Measurements from ENCODE around the gene MAP4K4. TPM values are rescaled to one million over a fixed set of nuclear protein-coding genes. Genes with fewer than 3 reads are reported as not detected.

Gene MAP4K4
- total RNA-seq, 1 experiment from 2014 or later = 41.3 TPM

- DNase-seq (ENCODE audit: low read depth) = no peak
- in situ Hi-C loops (cut with HindIII; ENCODE audit: low pct_unique_long_range_greater_than_20kb, low sequenced_read_pairs) = no loop called here
Observed at GRCh38 chr2:101832114-101832513, 134.6 kb downstream of the MAP4K4 start.

DNA sequence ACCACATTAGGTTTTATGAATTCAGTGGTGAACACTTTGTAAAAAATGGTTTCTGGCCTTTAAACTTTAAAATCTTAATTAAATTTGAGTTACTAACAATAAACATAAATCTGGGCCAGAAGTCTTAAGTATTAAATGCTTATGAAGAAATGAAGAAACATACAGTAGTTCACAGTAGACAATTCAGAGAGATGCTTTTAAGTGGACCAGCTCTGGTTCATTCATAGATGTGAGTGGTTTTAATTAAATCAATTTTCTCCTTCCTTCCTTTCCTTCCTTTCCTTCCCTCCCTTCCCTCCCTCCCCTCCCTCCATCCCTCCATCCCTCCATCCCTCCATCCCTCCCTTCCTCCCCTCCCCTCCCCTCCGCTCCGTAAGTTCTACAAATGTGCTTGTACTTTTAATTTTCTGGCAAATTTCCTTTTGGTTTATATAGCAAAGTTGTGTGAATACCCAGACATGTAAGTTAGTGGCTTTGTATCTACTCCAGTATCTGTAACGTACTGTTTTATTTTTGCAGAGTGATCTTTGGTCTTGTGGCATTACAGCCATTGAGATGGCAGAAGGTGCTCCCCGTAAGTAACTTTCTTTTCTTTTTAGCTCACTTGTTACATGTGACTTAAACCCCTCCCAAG, 136.5 kb downstream of the MAP4K4 start:
- in situ Hi-C loops (cut with HindIII; ENCODE audit: low pct_unique_long_range_greater_than_20kb, low sequenced_read_pairs) = no loop called here
- no peak for DNase-seq (ENCODE audit: low read depth)

GRCh38 chr2:101837354-101837753, 139.8 kb downstream of the MAP4K4 start:
- no peak for DNase-seq (ENCODE audit: low read depth)
- in situ Hi-C loops (cut with HindIII; ENCODE audit: low pct_unique_long_range_greater_than_20kb, low sequenced_read_pairs) = no loop called here

DNA sequence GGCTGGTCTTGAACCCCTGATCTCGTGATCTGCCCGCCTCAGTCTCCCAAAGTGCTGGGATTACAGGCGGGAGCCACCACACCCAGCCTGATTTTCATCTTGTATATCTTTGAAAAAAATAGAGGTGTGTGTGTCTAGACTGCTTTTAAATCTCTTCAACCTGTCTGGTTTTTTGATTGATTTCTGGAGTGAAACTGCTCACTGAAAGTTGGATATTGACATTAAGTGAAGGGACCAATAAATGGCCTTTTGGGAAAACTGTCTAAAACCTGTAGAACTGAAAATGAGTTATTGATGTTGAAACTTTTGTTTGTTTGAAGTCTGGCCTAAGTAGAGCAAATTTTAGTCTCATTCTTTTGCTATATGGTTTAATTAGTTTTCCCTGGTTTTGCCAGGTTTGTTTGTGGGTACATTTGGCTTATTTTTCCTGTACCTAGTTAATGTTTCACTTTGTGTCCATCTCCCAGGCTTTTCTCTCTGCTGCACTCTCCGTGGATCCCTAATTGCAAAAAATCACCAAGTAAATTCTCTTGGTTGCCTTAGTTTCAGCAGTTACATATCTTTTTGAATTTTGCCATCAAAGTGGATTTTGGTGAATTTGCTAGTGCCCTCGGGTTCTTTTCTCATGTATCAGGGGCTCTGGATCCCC, 144.3 kb downstream of the MAP4K4 start:
- in situ Hi-C loops (cut with HindIII; ENCODE audit: low pct_unique_long_range_greater_than_20kb, low sequenced_read_pairs) = no loop called here
- DNase-seq (ENCODE audit: low read depth) = no peak

GRCh38 chr2:101842471-101842870, 145.0 kb downstream of the MAP4K4 start:
- DNase-seq (ENCODE audit: low read depth) = no peak
- in situ Hi-C loops (cut with HindIII; ENCODE audit: low pct_unique_long_range_greater_than_20kb, low sequenced_read_pairs) = no loop called here

DNA sequence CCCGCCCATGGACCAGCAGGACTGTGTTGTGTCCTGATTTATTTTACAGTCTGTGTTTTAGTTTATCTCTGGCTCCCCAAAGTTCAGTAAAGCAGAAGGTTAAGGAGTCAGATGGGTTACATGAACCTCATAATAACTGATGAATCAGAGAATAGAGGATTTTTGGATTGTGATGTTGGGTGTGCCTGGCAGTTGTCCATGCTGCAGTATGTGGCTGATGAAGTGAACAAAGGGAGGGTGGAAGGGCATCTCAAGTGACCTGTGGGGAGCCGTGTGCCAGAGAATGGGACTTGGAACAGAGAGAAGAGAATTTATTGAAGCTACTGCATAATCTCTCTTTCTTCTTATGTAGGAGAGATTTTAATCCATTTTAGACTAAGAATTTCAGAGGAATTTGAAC, 145.5 kb downstream of the MAP4K4 start:
- in situ Hi-C loops (cut with HindIII; ENCODE audit: low pct_unique_long_range_greater_than_20kb, low sequenced_read_pairs) = no loop called here
- DNase-seq (ENCODE audit: low read depth) = no peak

GRCh38 chr2:101843471-101843870, 146.0 kb downstream of the MAP4K4 start:
- in situ Hi-C loops (cut with HindIII; ENCODE audit: low pct_unique_long_range_greater_than_20kb, low sequenced_read_pairs) = no loop called here
- DNase-seq (ENCODE audit: low read depth) = no peak

GRCh38 chr2:101844055-101844635, 146.6 kb downstream of the MAP4K4 start:
- in situ Hi-C loops (cut with HindIII; ENCODE audit: low pct_unique_long_range_greater_than_20kb, low sequenced_read_pairs) = no loop called here
- DNase-seq (ENCODE audit: low read depth) = peak; percentile 17

- in situ Hi-C loops (cut with HindIII; ENCODE audit: low pct_unique_long_range_greater_than_20kb, low sequenced_read_pairs) = no loop called here
- DNase-seq (ENCODE audit: low read depth) = no peak
Observed at GRCh38 chr2:101846973-101847372, 149.5 kb downstream of the MAP4K4 start.

- in situ Hi-C loops (cut with HindIII; ENCODE audit: low pct_unique_long_range_greater_than_20kb, low sequenced_read_pairs) = no loop called here
- DNase-seq (ENCODE audit: low read depth) = no peak
Observed at GRCh38 chr2:101847661-101848339, 150.3 kb downstream of the MAP4K4 start.

GRCh38 chr2:101848769-101849410, 151.4 kb downstream of the MAP4K4 start:
- in situ Hi-C loops (cut with HindIII; ENCODE audit: low pct_unique_long_range_greater_than_20kb, low sequenced_read_pairs) = no loop called here
- no peak for DNase-seq (ENCODE audit: low read depth)

- in situ Hi-C loops (cut with HindIII; ENCODE audit: low pct_unique_long_range_greater_than_20kb, low sequenced_read_pairs) = no loop called here
- no peak for DNase-seq (ENCODE audit: low read depth)
Observed at GRCh38 chr2:101850450-101850849, 152.9 kb downstream of the MAP4K4 start.

GRCh38 chr2:101850991-101851390, 153.5 kb downstream of the MAP4K4 start:
- in situ Hi-C loops (cut with HindIII; ENCODE audit: low pct_unique_long_range_greater_than_20kb, low sequenced_read_pairs) = no loop called here
- DNase-seq (ENCODE audit: low read depth) = no peak

DNA sequence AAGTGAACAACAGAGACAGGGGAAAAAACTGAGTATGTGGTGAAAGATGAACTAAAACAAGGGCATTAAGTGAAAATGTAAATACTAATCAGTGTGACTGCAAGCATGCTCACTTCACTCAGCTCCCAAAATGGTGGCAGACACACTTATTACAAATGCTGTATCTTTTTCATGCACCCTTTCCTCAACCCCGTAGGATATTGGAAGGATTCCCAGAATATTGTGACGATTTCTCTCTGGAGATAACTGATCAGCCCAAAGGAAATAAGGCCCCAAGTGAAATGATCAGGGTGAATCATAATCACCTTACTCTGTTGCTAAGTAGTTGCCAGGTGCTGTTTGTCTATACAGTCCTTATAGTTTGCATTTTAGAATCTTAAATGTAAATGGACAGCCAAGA, 155.3 kb downstream of the MAP4K4 start:
- DNase-seq (ENCODE audit: low read depth) = no peak
- in situ Hi-C loops (cut with HindIII; ENCODE audit: low pct_unique_long_range_greater_than_20kb, low sequenced_read_pairs) = no loop called here

DNA sequence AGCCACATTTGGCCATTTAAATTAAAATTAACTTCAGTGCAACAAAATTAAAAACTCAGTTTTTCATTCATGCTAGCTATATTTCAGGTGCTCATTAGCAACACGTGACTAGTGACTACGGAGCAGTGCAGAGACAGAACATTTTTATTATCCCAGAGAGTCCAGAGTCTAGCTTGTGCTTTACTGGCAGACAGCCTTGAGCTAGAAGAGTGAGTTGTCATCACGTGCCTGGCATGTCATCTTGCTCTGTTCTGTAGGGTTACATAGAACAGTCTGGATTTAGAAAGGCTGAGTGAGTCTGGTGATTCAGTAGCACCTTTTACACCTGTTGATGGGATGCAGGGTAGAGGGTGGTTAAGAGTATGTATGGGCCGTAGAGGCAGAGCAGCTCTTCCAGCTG, 157.4 kb downstream of the MAP4K4 start:
- in situ Hi-C loops (cut with HindIII; ENCODE audit: low pct_unique_long_range_greater_than_20kb, low sequenced_read_pairs) = no loop called here
- no peak for DNase-seq (ENCODE audit: low read depth)

DNA sequence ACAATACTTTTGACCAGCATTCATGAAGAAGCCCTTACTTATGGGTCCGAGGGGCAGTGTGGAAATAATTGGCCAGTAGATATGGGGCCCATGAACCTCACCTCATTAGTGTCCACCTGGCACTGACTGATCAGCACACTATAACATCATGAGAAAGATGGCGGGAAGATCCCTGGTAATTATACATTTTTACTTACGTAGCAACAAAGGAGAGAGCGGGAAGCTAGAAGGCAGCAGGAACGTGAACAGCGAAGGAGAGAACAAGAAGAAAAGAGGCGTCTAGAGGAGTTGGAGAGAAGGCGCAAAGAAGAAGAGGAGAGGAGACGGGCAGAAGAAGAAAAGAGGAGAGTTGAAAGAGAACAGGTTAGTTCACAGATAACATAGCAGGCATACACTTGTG, 158.3 kb downstream of the MAP4K4 start:
- DNase-seq (ENCODE audit: low read depth) = no peak
- in situ Hi-C loops (cut with HindIII; ENCODE audit: low pct_unique_long_range_greater_than_20kb, low sequenced_read_pairs) = no loop called here

GRCh38 chr2:101858246-101858645, 160.7 kb downstream of the MAP4K4 start:
- no peak for DNase-seq (ENCODE audit: low read depth)

GRCh38 chr2:101858910-101859309, 161.4 kb downstream of the MAP4K4 start:
- in situ Hi-C loops (cut with HindIII; ENCODE audit: low pct_unique_long_range_greater_than_20kb, low sequenced_read_pairs) = no loop called here
- DNase-seq (ENCODE audit: low read depth) = no peak

More at GRCh38 chr2:101858246-101858645, 160.7 kb downstream of the MAP4K4 start:
- in situ Hi-C loops (cut with HindIII; ENCODE audit: low pct_unique_long_range_greater_than_20kb, low sequenced_read_pairs) = no loop called here

GRCh38 chr2:101859604-101860003, 162.1 kb downstream of the MAP4K4 start:
- no peak for DNase-seq (ENCODE audit: low read depth)
- in situ Hi-C loops (cut with HindIII; ENCODE audit: low pct_unique_long_range_greater_than_20kb, low sequenced_read_pairs) = no loop called here
